ENCODE data around the gene TREM1.

The TREM1 gene

GRCh38 chr6:41280381-41281057 is 6.0 kb downstream of the TREM1 start:
- no peak overlapping the region for H3K4me3 ChIP-seq (ENCODE audit: low read length)
- TF ChIP-seq, protein P1, sequence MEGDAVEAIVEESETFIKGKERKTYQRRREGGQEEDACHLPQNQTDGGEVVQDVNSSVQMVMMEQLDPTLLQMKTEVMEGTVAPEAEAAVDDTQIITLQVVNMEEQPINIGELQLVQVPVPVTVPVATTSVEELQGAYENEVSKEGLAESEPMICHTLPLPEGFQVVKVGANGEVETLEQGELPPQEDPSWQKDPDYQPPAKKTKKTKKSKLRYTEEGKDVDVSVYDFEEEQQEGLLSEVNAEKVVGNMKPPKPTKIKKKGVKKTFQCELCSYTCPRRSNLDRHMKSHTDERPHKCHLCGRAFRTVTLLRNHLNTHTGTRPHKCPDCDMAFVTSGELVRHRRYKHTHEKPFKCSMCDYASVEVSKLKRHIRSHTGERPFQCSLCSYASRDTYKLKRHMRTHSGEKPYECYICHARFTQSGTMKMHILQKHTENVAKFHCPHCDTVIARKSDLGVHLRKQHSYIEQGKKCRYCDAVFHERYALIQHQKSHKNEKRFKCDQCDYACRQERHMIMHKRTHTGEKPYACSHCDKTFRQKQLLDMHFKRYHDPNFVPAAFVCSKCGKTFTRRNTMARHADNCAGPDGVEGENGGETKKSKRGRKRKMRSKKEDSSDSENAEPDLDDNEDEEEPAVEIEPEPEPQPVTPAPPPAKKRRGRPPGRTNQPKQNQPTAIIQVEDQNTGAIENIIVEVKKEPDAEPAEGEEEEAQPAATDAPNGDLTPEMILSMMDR (IDR thresholded peaks at IDR 0.05; ENCODE audit: insufficient read depth, low read depth, low read length, missing control alignments), result no peak
- no peak for DNase-seq (ENCODE audit: low read depth)

- TF ChIP-seq, protein P1 (IDR thresholded peaks at IDR 0.05; ENCODE audit: insufficient read depth, low read depth, low read length, missing control alignments), result peak; percentile 55
- peak; percentile 72 for DNase-seq (ENCODE audit: low read depth)
- H3K4me3 ChIP-seq (ENCODE audit: low read length), result no peak overlapping the region
These were observed 7.6 kb downstream of the TREM1 start for GRCh38 chr6:41278699-41279405.

DNA sequence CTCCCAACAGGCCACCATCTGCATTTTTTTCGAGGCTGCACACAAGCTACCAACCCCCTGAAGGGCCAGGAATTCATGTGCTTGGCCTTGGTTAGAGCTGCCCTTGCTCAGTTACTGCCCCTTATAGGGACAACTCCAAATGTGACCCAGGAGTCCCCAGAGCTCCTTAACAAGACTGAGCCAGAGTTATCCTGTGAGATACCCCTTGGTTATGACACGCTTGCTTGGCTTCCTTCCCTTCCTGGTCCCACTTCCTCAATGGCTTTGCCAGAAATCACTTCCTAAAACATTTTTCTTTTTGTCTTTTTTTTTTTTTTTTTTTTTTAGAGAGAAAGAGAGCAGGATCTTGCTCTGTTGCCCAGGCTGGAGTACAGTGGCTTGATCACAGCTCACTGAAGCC is 8.9 kb downstream of the TREM1 start:
- TF ChIP-seq, protein P1 (IDR thresholded peaks at IDR 0.05; ENCODE audit: insufficient read depth, low read depth, low read length, missing control alignments), result no peak
- H3K4me3 ChIP-seq (ENCODE audit: low read length), result no peak overlapping the region
- no peak for DNase-seq (ENCODE audit: low read depth)

DNA sequence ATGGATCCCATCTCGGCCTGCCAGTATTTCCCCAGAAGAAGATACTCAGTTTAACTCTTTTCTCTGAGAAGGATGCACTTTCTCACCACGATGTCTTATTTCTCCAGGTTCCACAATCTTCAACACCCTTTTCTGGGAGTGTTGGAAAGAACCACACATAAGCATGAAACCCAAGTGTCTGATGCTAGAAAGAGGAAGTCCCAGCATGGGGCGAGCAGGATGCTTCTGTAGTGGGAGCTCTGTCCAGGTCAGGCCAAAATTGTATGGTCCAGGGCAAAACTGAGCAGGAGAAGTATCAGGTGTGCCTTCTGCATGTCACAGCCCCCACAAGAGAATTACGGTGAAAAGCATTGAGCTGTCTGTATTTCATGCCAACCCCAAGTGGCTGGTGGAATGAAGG is 11.0 kb downstream of the TREM1 start:
- no peak overlapping the region for H3K4me3 ChIP-seq (ENCODE audit: low read length)
- DNase-seq (ENCODE audit: low read depth), result no peak
- TF ChIP-seq, protein P1 (IDR thresholded peaks at IDR 0.05; ENCODE audit: insufficient read depth, low read depth, low read length, missing control alignments), result no peak

- no peak for DNase-seq (ENCODE audit: low read depth)
- TF ChIP-seq, protein P1 (IDR thresholded peaks at IDR 0.05; ENCODE audit: insufficient read depth, low read depth, low read length, missing control alignments), result no peak
- no peak overlapping the region for H3K4me3 ChIP-seq (ENCODE audit: low read length)
These were observed 12.2 kb downstream of the TREM1 start for GRCh38 chr6:41274256-41274655.

GRCh38 chr6:41273714-41274113 is 12.8 kb downstream of the TREM1 start:
- no peak overlapping the region for H3K4me3 ChIP-seq (ENCODE audit: low read length)
- DNase-seq (ENCODE audit: low read depth), result no peak
- TF ChIP-seq, protein P1 (IDR thresholded peaks at IDR 0.05; ENCODE audit: insufficient read depth, low read depth, low read length, missing control alignments), result no peak
